Esophagus muscularis mucosa (tissue), 3 donors: ENCODE results near the gene TEX48.

Experiments
- POLR2A ChIP-seq: fragments of 450-650 bp; IDR thresholded peaks from one replicate; pipeline ENCODE4 v1.6.1; 2017; ENCODE audit warnings: antibody characterized with exemption, moderate library complexity, mild to moderate bottlenecking, low read depth
- TF ChIP-seq, protein P1 (sequence below), 3 experiments: fragments of 200-600 bp in 2 of 3; fragments of 450-650 bp in 1 of 3; sonication (generic) in 2 of 3; IDR thresholded peaks; one replicate each; pipeline ENCODE4 v1.5.1; 2017 to 2019; ENCODE audit warnings: antibody characterized with exemption in 3 of 3, mild to moderate bottlenecking in 2 of 3, moderate library complexity in 1 of 3

DNA sequence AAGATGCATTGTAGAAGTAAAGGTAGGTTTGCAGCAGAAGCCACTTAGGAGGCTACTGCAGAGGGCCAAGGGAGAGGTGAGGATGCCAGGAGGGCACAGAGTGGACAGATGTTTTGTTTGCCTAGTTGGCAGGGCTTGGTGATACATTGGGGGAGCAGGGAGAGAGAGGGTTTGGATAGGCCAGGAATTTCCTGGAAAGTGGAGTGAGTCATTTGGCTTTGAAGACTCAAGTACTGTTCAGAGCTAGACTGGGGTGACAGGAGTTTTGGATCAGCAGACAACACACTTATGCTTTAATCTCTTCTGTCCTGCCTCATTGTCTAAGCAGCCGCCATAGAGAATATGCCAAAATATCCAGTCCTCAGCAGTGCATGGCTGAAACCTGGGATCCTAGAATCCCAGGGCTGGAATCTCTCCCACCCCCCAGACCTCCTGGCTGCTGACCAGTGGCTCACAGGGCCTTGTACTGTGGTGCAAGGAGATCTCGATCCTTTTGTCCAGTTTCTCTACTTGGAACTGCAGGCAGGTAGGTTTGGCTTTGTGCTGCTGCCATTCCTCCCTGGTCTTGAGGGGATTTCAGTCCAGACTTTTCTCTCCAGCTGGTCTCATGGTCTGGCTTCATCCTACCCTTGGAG, 59.9 kb downstream of the TEX48 start:
- TF ChIP-seq, protein P1, sequence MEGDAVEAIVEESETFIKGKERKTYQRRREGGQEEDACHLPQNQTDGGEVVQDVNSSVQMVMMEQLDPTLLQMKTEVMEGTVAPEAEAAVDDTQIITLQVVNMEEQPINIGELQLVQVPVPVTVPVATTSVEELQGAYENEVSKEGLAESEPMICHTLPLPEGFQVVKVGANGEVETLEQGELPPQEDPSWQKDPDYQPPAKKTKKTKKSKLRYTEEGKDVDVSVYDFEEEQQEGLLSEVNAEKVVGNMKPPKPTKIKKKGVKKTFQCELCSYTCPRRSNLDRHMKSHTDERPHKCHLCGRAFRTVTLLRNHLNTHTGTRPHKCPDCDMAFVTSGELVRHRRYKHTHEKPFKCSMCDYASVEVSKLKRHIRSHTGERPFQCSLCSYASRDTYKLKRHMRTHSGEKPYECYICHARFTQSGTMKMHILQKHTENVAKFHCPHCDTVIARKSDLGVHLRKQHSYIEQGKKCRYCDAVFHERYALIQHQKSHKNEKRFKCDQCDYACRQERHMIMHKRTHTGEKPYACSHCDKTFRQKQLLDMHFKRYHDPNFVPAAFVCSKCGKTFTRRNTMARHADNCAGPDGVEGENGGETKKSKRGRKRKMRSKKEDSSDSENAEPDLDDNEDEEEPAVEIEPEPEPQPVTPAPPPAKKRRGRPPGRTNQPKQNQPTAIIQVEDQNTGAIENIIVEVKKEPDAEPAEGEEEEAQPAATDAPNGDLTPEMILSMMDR (IDR thresholded peaks at IDR 0.05), result no peak
- no peak for TF ChIP-seq POLR2A
